ENCODE measurements around the gene ABTB2. TPM values are rescaled to one million over a fixed set of nuclear protein-coding genes. Genes with fewer than 3 reads are reported as not detected.

The ABTB2 gene
- total RNA-seq, 2 donors from 2014 or later: 0.45 to 2.5 TPM

DNA sequence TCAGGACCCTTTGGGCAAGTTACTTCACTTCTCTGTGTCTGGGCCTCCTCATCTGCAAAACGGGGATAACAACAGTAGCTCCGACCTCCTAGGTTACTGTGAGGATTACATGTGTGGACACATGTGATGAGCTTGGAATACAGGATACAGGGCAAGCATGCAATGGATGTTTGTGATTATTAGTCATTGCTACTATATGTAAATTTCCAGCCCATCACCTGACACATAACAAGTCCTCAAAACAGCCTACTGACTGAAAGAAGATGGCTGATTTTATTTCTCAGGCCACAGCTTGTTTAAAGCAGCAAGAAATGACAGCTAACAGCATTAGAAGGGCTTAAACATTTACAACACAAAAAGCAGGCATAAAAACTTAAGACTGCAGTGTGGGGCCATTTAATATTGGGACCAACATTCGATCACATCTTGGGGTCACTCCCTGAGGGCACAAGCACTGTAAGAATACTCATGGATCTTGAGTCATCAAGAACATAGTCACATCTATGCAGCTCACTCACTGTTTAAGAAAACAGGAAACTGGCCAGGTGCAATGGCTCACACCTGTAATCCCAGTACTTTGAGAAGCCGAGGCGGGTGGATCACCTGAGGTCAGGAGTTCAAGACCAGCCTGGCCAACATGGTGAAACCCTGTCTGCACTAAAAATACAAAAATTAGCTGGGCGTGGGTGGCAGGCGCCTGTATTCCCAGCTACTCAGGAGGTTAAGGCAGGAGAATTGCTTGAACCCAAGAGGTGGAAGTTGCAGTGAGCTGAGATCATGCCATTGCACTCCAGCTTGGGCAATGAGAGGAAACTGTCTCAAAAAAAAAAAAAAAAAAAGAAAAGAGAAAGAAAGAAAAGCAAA is 49.5 kb downstream of the ABTB2 start:
- Mint-ChIP-seq H3K27ac (no peak overlapping the region), H3K9me3 (no peaks in the 10 kb centered on the region), H3K27me3 (peaks cover 7% of the 10 kb centered on the region), H3K36me3 (ENCODE audit: low read depth) (no peaks in the 10 kb centered on the region), H3K4me3 (no peak overlapping the region), H3K4me1 (no peaks in the 10 kb centered on the region)
- ATAC-seq (replicated peaks): no peak

DNA sequence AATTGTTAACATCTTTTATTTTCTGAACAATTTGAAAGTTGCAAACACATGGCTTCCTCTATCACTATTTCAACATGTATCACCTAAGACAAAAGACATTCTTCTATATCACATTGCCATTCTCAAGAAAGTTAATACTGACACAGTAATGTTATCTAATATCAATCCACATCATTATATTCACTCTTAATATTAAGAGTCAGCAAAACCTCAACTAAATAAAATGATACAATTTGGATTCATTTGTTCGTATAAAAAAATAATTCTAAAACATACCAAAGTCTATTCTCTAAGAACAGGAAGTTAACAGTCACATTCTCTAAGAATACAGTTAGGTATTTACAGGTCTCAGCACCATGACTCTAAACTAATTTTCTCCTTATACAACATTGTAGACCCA is 52.0 kb downstream of the ABTB2 start:
- H3K4me1 Mint-ChIP-seq: no peaks in the 10 kb centered on the region
- H3K27me3 Mint-ChIP-seq: peaks cover 7% of the 10 kb centered on the region
- H3K4me3 Mint-ChIP-seq: no peak overlapping the region
- no peaks in the 10 kb centered on the region for H3K9me3 Mint-ChIP-seq
- H3K36me3 Mint-ChIP-seq (ENCODE audit: low read depth): no peaks in the 10 kb centered on the region
- ATAC-seq (replicated peaks): no peak
- H3K27ac Mint-ChIP-seq: no peak overlapping the region

GRCh38 chr11:34305193-34305592 is 52.6 kb downstream of the ABTB2 start:
- Mint-ChIP-seq H3K4me1 (no peaks in the 10 kb centered on the region), H3K36me3 (ENCODE audit: low read depth) (no peaks in the 10 kb centered on the region), H3K9me3 (no peaks in the 10 kb centered on the region), H3K27me3 (peaks cover 3% of the 10 kb centered on the region), H3K4me3 (no peak overlapping the region), H3K27ac (no peak overlapping the region)
- no peak for ATAC-seq (replicated peaks)

GRCh38 chr11:34303028-34303570 is 54.7 kb downstream of the ABTB2 start:
- no peak for ATAC-seq (replicated peaks)
- H3K27ac Mint-ChIP-seq: no peak overlapping the region
- no peaks in the 10 kb centered on the region for H3K27me3 Mint-ChIP-seq
- no peak overlapping the region for H3K4me3 Mint-ChIP-seq
- H3K9me3 Mint-ChIP-seq: no peaks in the 10 kb centered on the region
- no peaks in the 10 kb centered on the region for H3K36me3 Mint-ChIP-seq (ENCODE audit: low read depth)
- H3K4me1 Mint-ChIP-seq: no peaks in the 10 kb centered on the region

- Mint-ChIP-seq H3K4me1 (no peaks in the 10 kb centered on the region), H3K4me3 (no peak overlapping the region), H3K27me3 (no peaks in the 10 kb centered on the region), H3K36me3 (ENCODE audit: low read depth) (no peaks in the 10 kb centered on the region), H3K9me3 (no peaks in the 10 kb centered on the region), H3K27ac (no peak overlapping the region)
- ATAC-seq (replicated peaks): peak; percentile 42
These were observed 55.5 kb downstream of the ABTB2 start for GRCh38 chr11:34302046-34302921.

GRCh38 chr11:34300926-34301295 is 56.9 kb downstream of the ABTB2 start:
- H3K27ac Mint-ChIP-seq: no peak overlapping the region

DNA sequence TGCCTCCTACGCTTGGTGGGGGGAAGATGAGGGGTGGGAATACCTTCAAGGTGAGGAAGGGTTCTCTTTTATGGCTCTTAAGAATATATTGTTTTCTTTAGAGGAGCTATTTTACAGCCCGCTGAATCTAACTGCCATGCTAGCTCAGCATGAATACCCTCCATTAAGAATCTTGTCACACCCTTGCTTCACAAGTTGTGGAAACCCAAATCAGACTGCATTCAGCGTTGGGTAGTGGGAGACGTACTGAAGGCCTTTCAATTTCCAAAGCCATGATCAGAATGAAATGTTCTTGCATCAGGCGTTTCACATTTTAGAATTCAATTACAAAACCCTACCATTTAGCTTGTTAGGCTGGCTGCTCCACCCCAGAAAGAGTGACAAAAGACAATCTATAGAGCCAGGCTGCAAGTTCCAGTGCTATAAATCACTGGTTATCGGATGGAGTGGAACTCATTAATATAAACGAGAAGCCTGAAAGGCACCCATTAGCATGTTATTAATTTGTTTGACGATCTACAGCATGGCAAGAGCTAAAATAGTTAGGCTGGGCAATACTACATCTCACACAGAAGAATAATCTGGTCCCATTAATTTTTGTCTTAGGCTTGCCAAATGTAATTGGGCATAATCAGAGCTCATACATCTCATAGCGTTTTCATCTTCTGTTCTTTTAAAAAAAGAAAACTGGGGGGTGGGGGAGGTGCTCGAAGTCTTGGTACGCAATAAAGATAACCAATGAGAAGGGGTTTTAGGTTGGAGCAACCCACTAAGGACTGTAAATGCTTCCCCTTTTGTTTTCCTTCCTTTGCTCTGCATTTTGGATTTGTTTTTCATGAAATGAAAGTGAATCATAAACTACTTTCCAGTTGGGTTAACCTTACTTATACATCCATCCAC is 57.5 kb downstream of the ABTB2 start:
- no peak for ATAC-seq (replicated peaks)
- Mint-ChIP-seq H3K4me1 (no peaks in the 10 kb centered on the region), H3K9me3 (no peaks in the 10 kb centered on the region), H3K27me3 (no peaks in the 10 kb centered on the region), H3K36me3 (ENCODE audit: low read depth) (no peaks in the 10 kb centered on the region), H3K27ac (no peak overlapping the region), H3K4me3 (no peak overlapping the region)

More at GRCh38 chr11:34300926-34301295, 56.9 kb downstream of the ABTB2 start:
- H3K36me3 Mint-ChIP-seq (ENCODE audit: low read depth): no peaks in the 10 kb centered on the region
- H3K4me3 Mint-ChIP-seq: no peak overlapping the region
- no peak for ATAC-seq (replicated peaks)
- H3K4me1 Mint-ChIP-seq: no peaks in the 10 kb centered on the region
- no peaks in the 10 kb centered on the region for H3K27me3 Mint-ChIP-seq
- H3K9me3 Mint-ChIP-seq: no peaks in the 10 kb centered on the region

DNA sequence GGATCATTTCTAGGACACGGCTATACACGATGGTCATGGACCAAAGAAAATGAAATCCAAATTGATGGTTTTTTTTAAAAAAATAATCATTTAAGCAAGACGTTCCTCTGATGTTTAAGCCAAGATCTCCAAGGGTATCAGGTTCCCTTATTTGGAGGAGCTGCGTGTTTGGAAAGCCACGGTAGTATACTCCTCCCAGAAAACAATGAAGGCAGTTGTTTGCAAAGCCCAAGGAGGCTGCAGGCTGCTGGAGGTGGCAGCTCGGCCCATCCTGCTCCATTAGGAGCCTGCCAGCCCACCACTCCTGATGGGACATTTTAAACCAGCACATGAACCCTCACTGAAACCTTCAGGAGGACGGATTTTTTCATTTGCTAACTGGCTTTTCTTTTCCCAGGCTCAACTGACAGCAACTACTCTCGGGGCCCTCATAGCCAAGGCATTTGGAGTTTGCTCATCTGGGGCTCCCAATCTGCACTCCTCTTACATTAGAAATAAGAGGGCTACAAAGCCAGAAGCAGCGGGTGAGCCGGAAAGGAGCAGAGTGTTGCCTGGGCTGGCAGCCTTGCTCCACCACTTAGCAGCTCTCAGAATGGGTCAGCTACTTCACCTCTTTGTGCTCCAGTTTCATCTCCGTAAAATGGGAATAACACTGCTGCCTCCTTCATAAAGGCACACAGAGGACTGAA is 58.4 kb downstream of the ABTB2 start:
- Mint-ChIP-seq H3K27ac (no peak overlapping the region), H3K4me1 (no peaks in the 10 kb centered on the region), H3K9me3 (no peaks in the 10 kb centered on the region), H3K36me3 (ENCODE audit: low read depth) (no peaks in the 10 kb centered on the region), H3K27me3 (no peaks in the 10 kb centered on the region), H3K4me3 (no peak overlapping the region)
- no peak for ATAC-seq (replicated peaks)

DNA sequence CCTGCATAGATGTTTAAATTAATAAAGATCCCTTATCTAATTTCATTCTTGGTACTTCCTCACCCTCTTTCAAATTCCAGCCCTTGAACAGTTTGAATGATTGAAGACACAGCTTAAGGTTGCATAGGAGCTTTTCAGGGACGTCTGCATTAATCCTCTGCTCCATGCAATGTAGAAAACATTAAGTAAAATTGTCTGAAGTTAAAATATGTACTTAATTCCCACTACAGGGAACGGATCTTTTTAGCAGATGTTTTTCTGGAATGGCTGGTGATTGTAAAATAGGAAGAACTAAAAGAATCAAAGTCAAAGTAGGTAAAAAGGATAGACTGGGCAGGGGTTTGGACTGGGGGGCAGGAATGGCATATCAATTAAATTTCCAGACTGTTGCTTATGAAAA is 58.9 kb downstream of the ABTB2 start:
- Mint-ChIP-seq H3K9me3 (no peaks in the 10 kb centered on the region), H3K4me3 (no peak overlapping the region), H3K27me3 (no peaks in the 10 kb centered on the region), H3K4me1 (no peaks in the 10 kb centered on the region), H3K36me3 (ENCODE audit: low read depth) (no peaks in the 10 kb centered on the region), H3K27ac (no peak overlapping the region)
- no peak for ATAC-seq (replicated peaks)

GRCh38 chr11:34296412-34296811 is 61.4 kb downstream of the ABTB2 start:
- ATAC-seq (replicated peaks): no peak
- H3K9me3 Mint-ChIP-seq: no peaks in the 10 kb centered on the region
- H3K27ac Mint-ChIP-seq: no peak overlapping the region
- H3K27me3 Mint-ChIP-seq: no peaks in the 10 kb centered on the region
- H3K4me1 Mint-ChIP-seq: no peaks in the 10 kb centered on the region
- H3K4me3 Mint-ChIP-seq: no peak overlapping the region
- no peaks in the 10 kb centered on the region for H3K36me3 Mint-ChIP-seq (ENCODE audit: low read depth)

DNA sequence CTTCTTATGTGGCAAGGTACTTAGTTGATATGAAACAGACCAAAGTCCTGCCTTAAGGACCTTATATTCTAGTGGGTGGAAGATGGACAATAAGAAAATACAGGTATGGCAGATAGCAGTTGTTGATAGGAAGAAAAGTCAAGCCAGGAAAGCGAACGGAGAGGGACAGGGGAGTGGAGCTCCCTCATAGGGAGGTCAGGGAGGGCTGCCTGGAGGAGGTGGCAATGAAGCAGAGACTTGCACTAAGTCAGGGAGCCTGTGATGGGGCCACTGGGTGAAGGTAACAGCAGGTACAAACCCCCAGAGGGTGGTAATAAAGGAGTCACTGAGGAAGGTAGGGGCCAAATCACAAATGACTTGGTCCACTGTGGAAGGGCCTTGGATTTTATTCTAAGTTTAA is 65.3 kb downstream of the ABTB2 start:
- no peak overlapping the region for H3K27ac Mint-ChIP-seq
- H3K9me3 Mint-ChIP-seq: no peaks in the 10 kb centered on the region
- no peaks in the 10 kb centered on the region for H3K36me3 Mint-ChIP-seq (ENCODE audit: low read depth)
- no peak overlapping the region for H3K4me3 Mint-ChIP-seq
- no peak for ATAC-seq (replicated peaks)
- no peaks in the 10 kb centered on the region for H3K27me3 Mint-ChIP-seq
- no peaks in the 10 kb centered on the region for H3K4me1 Mint-ChIP-seq

DNA sequence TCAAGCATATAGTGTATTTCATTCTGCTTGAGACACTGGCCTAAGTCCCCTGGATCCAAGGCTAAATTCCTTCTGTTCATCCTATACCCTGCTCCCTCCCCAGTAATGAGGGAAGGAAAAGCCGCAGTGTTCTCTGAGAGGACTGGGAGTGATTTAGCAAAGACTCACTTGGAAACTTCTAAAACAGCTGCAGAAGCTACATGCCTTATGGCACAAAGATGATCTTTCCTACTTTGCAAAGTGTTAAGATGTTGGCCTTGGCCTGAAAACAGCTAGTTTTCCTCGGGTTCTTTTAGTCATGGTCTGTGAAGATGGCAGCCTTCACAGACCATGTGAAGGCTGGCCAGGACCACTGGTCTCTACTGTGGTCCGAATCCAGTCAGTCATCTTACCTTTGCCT is 65.7 kb downstream of the ABTB2 start:
- no peak for ATAC-seq (replicated peaks)
- Mint-ChIP-seq H3K4me3 (no peak overlapping the region), H3K27ac (no peak overlapping the region)

DNA sequence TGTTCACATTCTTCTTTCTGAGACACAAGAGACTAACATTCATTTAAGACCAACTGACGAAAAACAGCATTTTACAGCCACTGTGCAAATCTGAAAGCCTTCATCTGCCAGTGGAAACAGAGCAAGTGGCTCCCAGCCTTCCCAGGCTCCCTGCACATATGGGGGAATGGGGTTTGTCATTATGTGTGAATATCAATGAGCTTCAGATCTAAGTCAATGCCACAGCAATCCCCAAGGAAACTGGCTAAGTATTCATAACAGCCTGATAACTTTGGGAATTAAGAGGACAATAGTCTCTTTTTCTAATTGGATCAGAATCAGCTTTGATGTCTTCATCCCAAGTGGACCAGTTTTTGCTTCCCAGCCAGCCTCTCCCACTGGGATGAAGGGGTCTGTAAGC is 66.9 kb downstream of the ABTB2 start:
- no peak overlapping the region for H3K27ac Mint-ChIP-seq
- ATAC-seq (replicated peaks): no peak
- H3K36me3 Mint-ChIP-seq (ENCODE audit: low read depth): no peaks in the 10 kb centered on the region
- no peak overlapping the region for H3K4me3 Mint-ChIP-seq
- no peaks in the 10 kb centered on the region for H3K27me3 Mint-ChIP-seq
- H3K4me1 Mint-ChIP-seq: no peaks in the 10 kb centered on the region
- no peaks in the 10 kb centered on the region for H3K9me3 Mint-ChIP-seq

More for the DNA sequence above, 65.7 kb downstream of the ABTB2 start:
- no peaks in the 10 kb centered on the region for H3K9me3 Mint-ChIP-seq
- no peaks in the 10 kb centered on the region for H3K27me3 Mint-ChIP-seq
- no peaks in the 10 kb centered on the region for H3K36me3 Mint-ChIP-seq (ENCODE audit: low read depth)
- H3K4me1 Mint-ChIP-seq: no peaks in the 10 kb centered on the region
